ENCODE measurements around the gene USP40.

- TF ChIP-seq CTCF (IDR thresholded peaks at IDR 0.05) (no peak), POLR2A (IDR thresholded peaks at IDR 0.05) (no peak)
Measured at GRCh38 chr2:233468047-233468740, 98.4 kb downstream of the USP40 start.

Measured in testis (tissue), 2 donors.